GM12878 (cell line): Measurements from ENCODE around the gene PATL2. TPM values are rescaled to one million over a fixed set of nuclear protein-coding genes. Genes with fewer than 3 reads are reported as not detected.

Experiments used
- BHLHE40 ChIP-seq, 2 experiments: fragments of 450-650 bp in 1 of 2; IDR thresholded peaks; 2 replicates each; pipeline ENCODE4 v1.6.1; 2011 to 2017; ENCODE audit warnings: low read depth in 2 of 2, borderline replicate concordance in 1 of 2, improper control_type of control experiment in 1 of 2, low read length in 1 of 2, mild to moderate bottlenecking in 1 of 2
- DPF2 ChIP-seq: fragments of 450-650 bp; IDR thresholded peaks from 2 replicates; pipeline ENCODE4 v1.6.1; 2017; ENCODE audit warnings: mild to moderate bottlenecking
- EED ChIP-seq: sonication (generic); IDR thresholded peaks from 2 replicates; pipeline ENCODE4 v1.6.1; 2016; ENCODE audit warnings: antibody characterized with exemption, low read depth
- EZH2 ChIP-seq: IDR thresholded peaks from 2 replicates; pipeline ENCODE4 v1.6.1; 2012; ENCODE audit warnings: low read depth, mild to moderate bottlenecking, control low read depth, inconsistent platforms, low read length, borderline replicate concordance; ENCODE audit not compliant: control insufficient read depth
- JUNB ChIP-seq: IDR thresholded peaks from 2 replicates; pipeline ENCODE4 v1.6.1; 2016; ENCODE audit warnings: antibody characterized with exemption, mild to moderate bottlenecking
- LARP7 ChIP-seq: fragments of 450-650 bp; IDR thresholded peaks from 2 replicates; pipeline ENCODE4 v1.6.1; 2017; ENCODE audit warnings: mild to moderate bottlenecking
- MEF2A ChIP-seq: IDR thresholded peaks from 2 replicates; pipeline ENCODE4 v1.6.1; 2011; ENCODE audit warnings: low read depth, mild to moderate bottlenecking, low read length, moderate library complexity; ENCODE audit not compliant: insufficient read depth
- MYB ChIP-seq: fragments of 150-350 bp; IDR thresholded peaks from 2 replicates; pipeline ENCODE4 v1.6.1; 2014; ENCODE audit warnings: mild to moderate bottlenecking, low read depth, low read length, borderline replicate concordance
- NBN ChIP-seq: fragments of 450-650 bp; IDR thresholded peaks from 2 replicates; pipeline ENCODE4 v1.6.1; 2016
- NFYA ChIP-seq: IDR thresholded peaks from 2 replicates; pipeline ENCODE4 v1.6.1; 2011; ENCODE audit warnings: low read depth, mild to moderate bottlenecking, low read length, improper control_type of control experiment, borderline replicate concordance
- RFX5 ChIP-seq: IDR thresholded peaks from 2 replicates; pipeline ENCODE4 v1.6.1; 2011; ENCODE audit warnings: low read depth, low read length, improper control_type of control experiment
- SMAD1 ChIP-seq: fragments of 450-650 bp; IDR thresholded peaks from 2 replicates; pipeline ENCODE4 v1.6.1; 2018; ENCODE audit warnings: mild to moderate bottlenecking, low read depth; ENCODE audit not compliant: partially characterized antibody
- TCF3 ChIP-seq: IDR thresholded peaks from 2 replicates; pipeline ENCODE4 v1.6.1; 2012; ENCODE audit warnings: low read depth, mild to moderate bottlenecking, low read length, borderline replicate concordance; ENCODE audit not compliant: insufficient read depth
- YY1 ChIP-seq: IDR thresholded peaks from 2 replicates; pipeline ENCODE4 v1.6.1; 2011; ENCODE audit warnings: low read depth, mild to moderate bottlenecking, low read length
- ZNF274 ChIP-seq: IDR thresholded peaks from one replicate; pipeline ENCODE4 v1.8.0; 2011; ENCODE audit not compliant: insufficient read length, insufficient read depth
- polyA plus RNA-seq, 11 experiments: library from polyadenylated mRNA; depleted of rRNA in 4 of 11; unstranded in 6 of 11; stranded (reverse) in 5 of 11; fragments of >200 nt; fragmentation: Nextera tagmentation in 4 of 11; fragmentation: Illumina TruSeq in 1 of 11; extraction: Ambion mirVana in 4 of 11; extraction: Trizol in 1 of 11; gene quantifications; 1 replicate in 1 of 11; 2 replicates in 10 of 11; pipeline versions ENCODE4 v1.2.1 to v1.2.3, GENCODE V29; 2011 to 2016; ENCODE audit warnings: inconsistent platforms in 2 of 11, missing spikeins in 2 of 11, low read depth in 1 of 11
- total RNA-seq, 4 experiments: library from RNA; depleted of rRNA in 3 of 4; stranded (reverse); fragments of >200 nt in 3 of 4; fragmentation: Illumina TruSeq in 1 of 4; extraction: Trizol in 1 of 4; gene quantifications; 2 replicates each; pipeline versions ENCODE4 v1.2.1 to v1.2.3, GENCODE V29; 2013 to 2021
- TF ChIP-seq, protein P1 (sequence below): fragments of 450-650 bp; IDR thresholded peaks from 2 replicates; pipeline ENCODE4 v1.6.1; 2017; ENCODE audit warnings: borderline replicate concordance
- TF ChIP-seq, protein P2 (sequence below): IDR thresholded peaks from 2 replicates; pipeline ENCODE4 v1.6.1; 2012; ENCODE audit warnings: low read depth, low read length, improper control_type of control experiment
- TF ChIP-seq, protein P3 (sequence below): IDR thresholded peaks from 2 replicates; pipeline ENCODE4 v1.6.1; 2011; ENCODE audit warnings: borderline replicate concordance, low read depth, mild to moderate bottlenecking, moderate library complexity, mixed read lengths, low read length; ENCODE audit not compliant: insufficient read depth; ENCODE audit errors: extremely low read length
- TF ChIP-seq, protein P4 (sequence below): fragments of 450-650 bp; formaldehyde crosslinking; IDR thresholded peaks from 2 replicates; pipeline ENCODE4 v1.4.0; 2020; ENCODE audit warnings: mild to moderate bottlenecking, moderate library complexity
- TF ChIP-seq, protein P5 (sequence below): fragments of 450-650 bp; formaldehyde crosslinking; IDR thresholded peaks from 2 replicates; pipeline ENCODE4 v1.4.0; 2022; ENCODE audit warnings: mild to moderate bottlenecking, moderate library complexity

PATL2 gene
- total and polyA plus RNA-seq, 10 of the 15 experiments (the other 5 are each of a cell fraction or from before 2014, with no cell fraction given): 4.2 to 16.2 (median 12.1) TPM

DNA sequence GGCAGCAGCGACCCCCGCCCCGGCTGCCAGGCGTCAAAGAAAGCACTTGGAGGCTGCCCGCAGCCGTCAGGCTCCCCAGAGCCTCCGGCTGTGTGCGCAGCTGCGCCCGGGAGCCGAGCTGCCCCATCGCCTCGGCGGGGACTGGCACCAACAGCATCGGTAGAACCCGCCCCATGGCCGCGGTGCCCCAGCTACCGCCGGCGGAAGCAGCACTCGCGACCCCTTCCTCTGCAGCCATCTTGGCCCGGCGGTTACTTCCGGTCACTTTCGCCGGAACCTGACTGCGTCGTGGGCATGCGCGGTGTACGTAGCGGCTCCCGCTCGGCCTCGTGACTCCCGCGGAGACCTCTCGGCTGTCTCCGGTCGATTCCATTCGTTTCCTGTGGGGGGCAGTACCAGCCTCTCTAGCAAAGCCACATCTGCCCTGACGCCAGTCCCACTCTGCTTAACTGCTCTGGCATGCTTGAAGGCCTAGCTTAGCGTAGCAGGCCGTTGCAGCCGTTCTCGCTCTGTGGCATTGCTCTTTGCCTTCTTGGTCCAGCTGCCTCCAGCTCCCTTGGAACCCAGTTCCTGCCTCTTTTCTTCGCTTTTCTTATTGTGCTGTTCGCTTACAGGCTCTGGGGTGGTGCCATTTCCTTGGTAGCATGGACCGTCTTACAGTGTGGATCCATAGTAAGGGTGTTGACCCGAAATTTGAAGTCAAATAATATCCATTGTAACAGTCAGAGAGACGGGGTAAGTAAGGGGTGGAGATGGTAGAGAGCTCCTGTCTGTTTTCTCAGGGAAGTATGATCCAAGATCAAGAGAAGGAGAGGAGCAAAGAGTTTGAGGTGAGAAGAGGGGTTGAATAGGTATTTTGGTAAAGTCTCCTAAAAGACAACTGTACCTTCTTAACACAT, 47.5 kb downstream of the PATL2 start, which contains the start of gene SPG11 (continued):
- TF ChIP-seq MEF2A (no peak), LARP7 (peak; percentile 11), SMAD1 (no peak), EED (no peak; the same call in 1 of the 2 replicates), TCF3 (no peak; the same call in 1 of the 2 replicates), YY1 (peak; percentile 98), ZNF274 (no peak), BHLHE40 (IDR thresholded peaks at IDR 0.05; ENCODE audit: borderline replicate concordance in 1 of 2, low read depth in 2 of 2, low read length in 1 of 2) (peak; percentile 76 to 87), DPF2 (peak; percentile 76), EZH2 (no peak), RFX5 (peak; percentile 76), NBN (peak; percentile 90), NFYA (no peak), JUNB (no peak), MYB (no peak)
- TF ChIP-seq, protein P1, sequence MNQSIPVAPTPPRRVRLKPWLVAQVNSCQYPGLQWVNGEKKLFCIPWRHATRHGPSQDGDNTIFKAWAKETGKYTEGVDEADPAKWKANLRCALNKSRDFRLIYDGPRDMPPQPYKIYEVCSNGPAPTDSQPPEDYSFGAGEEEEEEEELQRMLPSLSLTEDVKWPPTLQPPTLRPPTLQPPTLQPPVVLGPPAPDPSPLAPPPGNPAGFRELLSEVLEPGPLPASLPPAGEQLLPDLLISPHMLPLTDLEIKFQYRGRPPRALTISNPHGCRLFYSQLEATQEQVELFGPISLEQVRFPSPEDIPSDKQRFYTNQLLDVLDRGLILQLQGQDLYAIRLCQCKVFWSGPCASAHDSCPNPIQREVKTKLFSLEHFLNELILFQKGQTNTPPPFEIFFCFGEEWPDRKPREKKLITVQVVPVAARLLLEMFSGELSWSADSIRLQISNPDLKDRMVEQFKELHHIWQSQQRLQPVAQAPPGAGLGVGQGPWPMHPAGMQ: no peak
- TF ChIP-seq, protein P2, sequence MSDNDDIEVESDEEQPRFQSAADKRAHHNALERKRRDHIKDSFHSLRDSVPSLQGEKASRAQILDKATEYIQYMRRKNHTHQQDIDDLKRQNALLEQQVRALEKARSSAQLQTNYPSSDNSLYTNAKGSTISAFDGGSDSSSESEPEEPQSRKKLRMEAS: peak; percentile 95
- TF ChIP-seq, protein P3, sequence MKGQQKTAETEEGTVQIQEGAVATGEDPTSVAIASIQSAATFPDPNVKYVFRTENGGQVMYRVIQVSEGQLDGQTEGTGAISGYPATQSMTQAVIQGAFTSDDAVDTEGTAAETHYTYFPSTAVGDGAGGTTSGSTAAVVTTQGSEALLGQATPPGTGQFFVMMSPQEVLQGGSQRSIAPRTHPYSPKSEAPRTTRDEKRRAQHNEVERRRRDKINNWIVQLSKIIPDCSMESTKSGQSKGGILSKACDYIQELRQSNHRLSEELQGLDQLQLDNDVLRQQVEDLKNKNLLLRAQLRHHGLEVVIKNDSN: peak; percentile 87
- TF ChIP-seq, protein P4, sequence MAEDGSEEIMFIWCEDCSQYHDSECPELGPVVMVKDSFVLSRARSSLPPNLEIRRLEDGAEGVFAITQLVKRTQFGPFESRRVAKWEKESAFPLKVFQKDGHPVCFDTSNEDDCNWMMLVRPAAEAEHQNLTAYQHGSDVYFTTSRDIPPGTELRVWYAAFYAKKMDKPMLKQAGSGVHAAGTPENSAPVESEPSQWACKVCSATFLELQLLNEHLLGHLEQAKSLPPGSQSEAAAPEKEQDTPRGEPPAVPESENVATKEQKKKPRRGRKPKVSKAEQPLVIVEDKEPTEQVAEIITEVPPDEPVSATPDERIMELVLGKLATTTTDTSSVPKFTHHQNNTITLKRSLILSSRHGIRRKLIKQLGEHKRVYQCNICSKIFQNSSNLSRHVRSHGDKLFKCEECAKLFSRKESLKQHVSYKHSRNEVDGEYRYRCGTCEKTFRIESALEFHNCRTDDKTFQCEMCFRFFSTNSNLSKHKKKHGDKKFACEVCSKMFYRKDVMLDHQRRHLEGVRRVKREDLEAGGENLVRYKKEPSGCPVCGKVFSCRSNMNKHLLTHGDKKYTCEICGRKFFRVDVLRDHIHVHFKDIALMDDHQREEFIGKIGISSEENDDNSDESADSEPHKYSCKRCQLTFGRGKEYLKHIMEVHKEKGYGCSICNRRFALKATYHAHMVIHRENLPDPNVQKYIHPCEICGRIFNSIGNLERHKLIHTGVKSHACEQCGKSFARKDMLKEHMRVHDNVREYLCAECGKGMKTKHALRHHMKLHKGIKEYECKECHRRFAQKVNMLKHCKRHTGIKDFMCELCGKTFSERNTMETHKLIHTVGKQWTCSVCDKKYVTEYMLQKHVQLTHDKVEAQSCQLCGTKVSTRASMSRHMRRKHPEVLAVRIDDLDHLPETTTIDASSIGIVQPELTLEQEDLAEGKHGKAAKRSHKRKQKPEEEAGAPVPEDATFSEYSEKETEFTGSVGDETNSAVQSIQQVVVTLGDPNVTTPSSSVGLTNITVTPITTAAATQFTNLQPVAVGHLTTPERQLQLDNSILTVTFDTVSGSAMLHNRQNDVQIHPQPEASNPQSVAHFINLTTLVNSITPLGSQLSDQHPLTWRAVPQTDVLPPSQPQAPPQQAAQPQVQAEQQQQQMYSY (CRISPR knock-in tag): no peak
- TF ChIP-seq, protein P5, sequence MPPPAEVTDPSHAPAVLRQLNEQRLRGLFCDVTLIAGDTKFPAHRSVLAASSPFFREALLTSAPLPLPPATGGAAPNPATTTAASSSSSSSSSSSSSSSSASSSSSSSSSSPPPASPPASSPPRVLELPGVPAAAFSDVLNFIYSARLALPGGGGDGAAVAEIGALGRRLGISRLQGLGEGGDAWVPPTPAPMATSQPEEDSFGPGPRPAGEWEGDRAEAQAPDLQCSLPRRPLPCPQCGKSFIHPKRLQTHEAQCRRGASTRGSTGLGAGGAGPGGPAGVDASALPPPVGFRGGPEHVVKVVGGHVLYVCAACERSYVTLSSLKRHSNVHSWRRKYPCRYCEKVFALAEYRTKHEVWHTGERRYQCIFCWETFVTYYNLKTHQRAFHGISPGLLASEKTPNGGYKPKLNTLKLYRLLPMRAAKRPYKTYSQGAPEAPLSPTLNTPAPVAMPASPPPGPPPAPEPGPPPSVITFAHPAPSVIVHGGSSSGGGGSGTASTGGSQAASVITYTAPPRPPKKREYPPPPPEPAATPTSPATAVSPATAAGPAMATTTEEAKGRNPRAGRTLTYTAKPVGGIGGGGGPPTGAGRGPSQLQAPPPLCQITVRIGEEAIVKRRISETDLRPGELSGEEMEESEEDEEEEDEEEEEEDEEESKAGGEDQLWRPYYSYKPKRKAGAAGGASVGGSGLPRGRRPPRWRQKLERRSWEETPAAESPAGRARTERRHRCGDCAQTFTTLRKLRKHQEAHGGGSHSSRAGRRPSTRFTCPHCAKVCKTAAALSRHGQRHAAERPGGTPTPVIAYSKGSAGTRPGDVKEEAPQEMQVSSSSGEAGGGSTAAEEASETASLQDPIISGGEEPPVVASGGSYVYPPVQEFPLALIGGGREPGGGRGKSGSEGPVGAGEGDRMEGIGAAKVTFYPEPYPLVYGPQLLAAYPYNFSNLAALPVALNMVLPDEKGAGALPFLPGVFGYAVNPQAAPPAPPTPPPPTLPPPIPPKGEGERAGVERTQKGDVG: no peak
